Stomach (tissue), 9 donors: ENCODE data around the gene MYBPC2. TPM values are rescaled to one million over a fixed set of nuclear protein-coding genes. Genes with fewer than 3 reads are reported as not detected.

Experiments used
- DNase-seq, 2 donors: peaks; one replicate each; pipeline versions ENCODE4 v3.0.0 to v3.0.0-alpha.2; 2013 to 2019
- H3K27ac ChIP-seq, 5 donors: fragments of 200-600 bp in 4 of 5; sonication (generic) in 4 of 5; one replicate each; pipeline ENCODE4 v1.5.1; 2013 to 2019; ENCODE audit warnings: mild to moderate bottlenecking in 1 of 5, moderate library complexity in 1 of 5
- H3K27me3 ChIP-seq, 3 donors: fragments of 200-600 bp; sonication (generic); one replicate each; pipeline ENCODE4 v1.5.1; 2017 to 2019; ENCODE audit warnings: mixed run types in 1 of 3
- H3K36me3 ChIP-seq, 4 donors: fragments of 200-600 bp; sonication (generic); 1 replicate in 3 of 4; 2 replicates in 1 of 4; pipeline ENCODE4 v1.5.1; 2016 to 2019
- H3K4me1 ChIP-seq, 4 donors: fragments of 200-600 bp; sonication (generic); one replicate each; pipeline ENCODE4 v1.5.1; 2016 to 2019
- H3K4me3 ChIP-seq, 4 donors: fragments of 200-600 bp; sonication (generic) in 3 of 4; one replicate each; pipeline ENCODE4 v1.5.1; 2016 to 2019; ENCODE audit warnings: mild to moderate bottlenecking in 1 of 4
- H3K9me3 ChIP-seq, 4 donors: fragments of 200-600 bp; sonication (generic); one replicate each; pipeline ENCODE4 v1.5.1; 2016 to 2019
- EP300 ChIP-seq: sonication (generic); formaldehyde crosslinking; IDR thresholded peaks from one replicate; pipeline ENCODE4 v1.6.1; 2017; ENCODE audit warnings: antibody characterized with exemption
- POLR2A ChIP-seq, 4 donors: fragments of 450-650 bp; IDR thresholded peaks; one replicate each; pipeline ENCODE4 v1.6.1; 2016; ENCODE audit warnings: antibody characterized with exemption in 4 of 4, control low read depth in 2 of 4, mild to moderate bottlenecking in 1 of 4, moderate library complexity in 1 of 4
- POLR2AphosphoS5 ChIP-seq, 3 donors: sonication (generic); formaldehyde crosslinking; IDR thresholded peaks; one replicate each; pipeline ENCODE4 v1.6.1; 2016; ENCODE audit warnings: antibody characterized with exemption in 3 of 3
- WGBS, 5 donors: extraction: QIAGEN DNeasy Blood & Tissue Kit in 3 of 5; methylation state at CpG; one replicate each; pipeline versions ENCODE4 v1.1.5 to v1.1.7; 2013 to 2018; 5-methylcytosine and 5-hydroxymethylcytosine counted together
- intact Hi-C: fragments of 100-400 bp; cut with DNase I; formaldehyde crosslinking; loops from one replicate; pipeline ENCODE4 v1.15.1; 2023; ENCODE audit warnings: low total_unique reads
- polyA plus RNA-seq, 3 donors: library from polyadenylated mRNA; stranded (reverse); fragments of 200-250 nt; gene quantifications; one replicate each; pipeline ENCODE4 v1.2.3, GENCODE V29; 2013
- total RNA-seq, 5 donors: library from RNA; depleted of rRNA; stranded (reverse); fragments of >200 nt; gene quantifications; one replicate each; pipeline versions ENCODE4 v1.1.0 to v1.2.3, GENCODE V29; 2014 to 2016
- TF ChIP-seq, protein P1 (sequence below), 7 experiments: fragments of 450-650 bp in 4 of 7; fragments of 200-600 bp in 3 of 7; sonication (generic) in 3 of 7; IDR thresholded peaks; one replicate each; pipeline ENCODE4 v1.5.1; 2016 to 2019; ENCODE audit warnings: antibody characterized with exemption in 7 of 7, control low read depth in 2 of 7, mild to moderate bottlenecking in 1 of 7
- donor health status: healthy with polysubstance abuse.
- donor health status: Bipolar disorder and iron deficiency.
- donor health status: healthy.

Gene MYBPC2
- total and polyA plus RNA-seq, 8 donors = 0.10 to 0.31 TPM; not detected in 6

DNA sequence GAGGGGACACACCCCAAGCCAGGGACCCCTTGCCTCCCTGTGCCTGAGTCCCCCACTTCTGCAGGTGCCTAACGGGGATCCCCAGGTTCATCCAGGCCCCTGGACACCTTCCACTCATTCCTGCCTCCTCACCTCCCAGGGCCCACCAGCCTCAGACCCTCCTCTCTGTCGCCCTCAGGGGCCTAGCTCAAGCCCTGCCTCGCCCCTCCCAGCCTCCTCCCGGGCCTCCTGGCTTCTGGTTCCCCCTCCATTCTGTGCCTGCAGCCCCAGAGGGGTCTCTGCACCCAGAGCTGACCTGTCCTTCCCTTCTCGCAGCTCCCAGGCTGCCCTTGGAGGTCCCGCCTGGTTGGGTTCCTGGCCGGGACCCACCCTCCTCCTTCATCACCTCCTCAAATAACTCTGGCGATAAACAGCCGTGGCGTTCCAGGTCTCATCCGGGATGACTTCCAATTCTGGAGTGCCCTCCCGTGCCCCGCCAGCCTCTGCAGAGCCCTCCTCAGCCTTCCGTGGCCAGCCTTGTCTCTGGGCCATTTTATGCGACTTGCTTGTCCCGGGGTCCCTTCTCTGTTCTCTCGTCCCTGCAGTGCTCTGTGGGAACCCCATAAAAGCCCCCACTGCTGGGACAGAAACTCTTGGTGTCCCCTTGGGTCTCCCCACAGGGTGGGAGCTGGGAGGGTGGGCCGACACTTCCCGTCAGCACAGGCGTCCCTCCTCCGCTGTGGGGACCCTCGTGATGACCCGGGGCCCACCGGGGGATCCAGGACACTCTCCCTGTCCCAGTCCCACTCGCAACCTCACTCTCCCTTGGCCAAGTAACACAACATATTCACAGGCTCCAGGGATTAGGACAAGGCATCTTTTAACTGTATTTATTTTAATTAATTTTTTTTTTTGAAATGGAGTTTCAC is 69.1 kb downstream of the MYBPC2 start:
- Histone ChIP-seq H3K36me3 (peaks cover 0 to 12% (median 11%) of the 10 kb centered on the region in 4 donors), H3K9me3 (no peaks in the 10 kb centered on the region), H3K4me3 (no peak overlapping the region), H3K27ac (no peak overlapping the region), H3K27me3 (peaks cover 0 to 6% (median 0%) of the 10 kb centered on the region in 3 donors), H3K4me1 (peaks cover 0 to 2% (median under 1%) of the 10 kb centered on the region in 4 donors)
- DNase-seq = no peak
- intact Hi-C loops = no loop called here
- 58 to 70% (median 64%) methylated on average over 22 to 25 of the region's 25 CpGs for WGBS, 5 donors
- TF ChIP-seq, protein P1, sequence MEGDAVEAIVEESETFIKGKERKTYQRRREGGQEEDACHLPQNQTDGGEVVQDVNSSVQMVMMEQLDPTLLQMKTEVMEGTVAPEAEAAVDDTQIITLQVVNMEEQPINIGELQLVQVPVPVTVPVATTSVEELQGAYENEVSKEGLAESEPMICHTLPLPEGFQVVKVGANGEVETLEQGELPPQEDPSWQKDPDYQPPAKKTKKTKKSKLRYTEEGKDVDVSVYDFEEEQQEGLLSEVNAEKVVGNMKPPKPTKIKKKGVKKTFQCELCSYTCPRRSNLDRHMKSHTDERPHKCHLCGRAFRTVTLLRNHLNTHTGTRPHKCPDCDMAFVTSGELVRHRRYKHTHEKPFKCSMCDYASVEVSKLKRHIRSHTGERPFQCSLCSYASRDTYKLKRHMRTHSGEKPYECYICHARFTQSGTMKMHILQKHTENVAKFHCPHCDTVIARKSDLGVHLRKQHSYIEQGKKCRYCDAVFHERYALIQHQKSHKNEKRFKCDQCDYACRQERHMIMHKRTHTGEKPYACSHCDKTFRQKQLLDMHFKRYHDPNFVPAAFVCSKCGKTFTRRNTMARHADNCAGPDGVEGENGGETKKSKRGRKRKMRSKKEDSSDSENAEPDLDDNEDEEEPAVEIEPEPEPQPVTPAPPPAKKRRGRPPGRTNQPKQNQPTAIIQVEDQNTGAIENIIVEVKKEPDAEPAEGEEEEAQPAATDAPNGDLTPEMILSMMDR (IDR thresholded peaks at IDR 0.05) = no peak
- TF ChIP-seq EP300 (no peak), POLR2AphosphoS5 (IDR thresholded peaks at IDR 0.05) (no peak), POLR2A (IDR thresholded peaks at IDR 0.05) (no peak)

DNA sequence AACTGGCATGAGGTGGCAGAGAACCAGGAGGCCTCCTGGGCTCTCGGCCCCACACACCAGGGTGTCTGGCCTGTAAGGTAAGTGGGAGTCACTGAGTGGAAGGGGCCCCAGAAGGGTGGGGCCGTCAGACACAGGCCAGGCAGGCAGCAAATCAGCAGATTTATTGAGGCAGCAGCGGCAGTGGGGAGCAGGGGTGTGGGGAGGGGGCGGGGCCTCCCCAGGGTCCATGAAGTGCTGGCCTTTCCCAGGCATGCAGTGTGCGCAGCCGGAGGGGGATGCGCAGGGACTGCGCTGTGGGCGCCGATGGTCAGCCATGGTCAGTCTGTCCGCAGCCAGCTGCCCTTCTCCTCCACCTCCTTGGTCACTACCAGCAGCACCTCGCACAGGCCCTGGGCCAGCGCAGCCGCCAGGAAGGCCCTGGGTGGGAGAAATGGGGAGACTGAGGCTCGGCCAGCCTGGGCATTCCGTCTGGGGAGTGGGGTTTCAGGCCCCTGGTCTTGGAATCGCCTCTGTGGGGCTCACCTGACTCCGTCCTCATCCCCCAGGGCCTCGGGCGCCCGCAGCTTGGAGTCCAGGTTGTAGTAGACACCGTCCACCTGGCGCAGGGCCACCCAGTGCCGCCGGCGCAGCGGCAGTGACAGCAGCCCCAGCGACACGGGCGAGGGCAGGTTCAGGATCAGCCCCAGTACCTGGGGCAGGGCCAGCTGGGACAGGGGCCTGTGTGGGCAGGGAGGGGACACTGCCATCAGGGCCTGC is 73.3 kb downstream of the MYBPC2 start:
- 89 to 93% (median 91%) methylated on average over 8 to 30 of the region's 30 CpGs for WGBS, 5 donors
- intact Hi-C loops = no loop called here
- H3K9me3 ChIP-seq = no peaks in the 10 kb centered on the region
- TF ChIP-seq POLR2AphosphoS5 (IDR thresholded peaks at IDR 0.05) (no peak), EP300 (no peak), POLR2A (IDR thresholded peaks at IDR 0.05) (no peak)
- TF ChIP-seq, protein P1 (IDR thresholded peaks at IDR 0.05) = no peak
- H3K4me1 ChIP-seq = peaks cover 5 to 12% (median 10%) of the 10 kb centered on the region in 4 donors
- H3K27me3 ChIP-seq = no peaks in the 10 kb centered on the region
- peaks cover 0 to 12% (median 11%) of the 10 kb centered on the region in 4 donors for H3K36me3 ChIP-seq
- DNase-seq = no peak
- H3K27ac ChIP-seq = no peak overlapping the region
- H3K4me3 ChIP-seq = no peak overlapping the region

DNA sequence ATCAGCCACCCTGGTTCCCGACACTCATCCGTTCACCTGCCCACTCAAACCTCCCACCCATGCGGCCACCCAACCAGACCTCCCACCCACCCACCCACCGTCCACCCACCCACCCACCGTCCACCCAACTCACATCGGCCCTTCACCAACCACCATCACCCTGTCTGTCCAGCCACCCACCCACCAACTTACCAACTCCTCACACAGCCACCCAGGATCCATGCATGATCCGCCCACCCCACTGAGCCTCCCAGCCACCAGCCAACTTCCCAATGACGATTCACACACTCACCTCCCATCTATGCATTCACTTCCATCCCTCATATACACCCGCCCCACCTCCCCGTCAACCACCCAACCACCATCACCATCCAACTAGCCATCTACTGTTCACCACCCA is 74.0 kb downstream of the MYBPC2 start:
- H3K36me3 ChIP-seq = peaks cover 0 to 12% (median 11%) of the 10 kb centered on the region in 4 donors
- H3K4me3 ChIP-seq = no peak overlapping the region
- no peaks in the 10 kb centered on the region for H3K27me3 ChIP-seq
- no peaks in the 10 kb centered on the region for H3K9me3 ChIP-seq
- no peak for DNase-seq
- intact Hi-C loops = no loop called here
- WGBS, 5 donors = 90 to 97% (median 94%) methylated on average over 4 to 10 of the region's 10 CpGs
- H3K4me1 ChIP-seq = peaks cover 5 to 14% (median 13%) of the 10 kb centered on the region in 4 donors
- TF ChIP-seq, protein P1 (IDR thresholded peaks at IDR 0.05) = no peak
- TF ChIP-seq POLR2A (IDR thresholded peaks at IDR 0.05) (no peak), EP300 (no peak), POLR2AphosphoS5 (IDR thresholded peaks at IDR 0.05) (no peak)
- no peak overlapping the region for H3K27ac ChIP-seq

DNA sequence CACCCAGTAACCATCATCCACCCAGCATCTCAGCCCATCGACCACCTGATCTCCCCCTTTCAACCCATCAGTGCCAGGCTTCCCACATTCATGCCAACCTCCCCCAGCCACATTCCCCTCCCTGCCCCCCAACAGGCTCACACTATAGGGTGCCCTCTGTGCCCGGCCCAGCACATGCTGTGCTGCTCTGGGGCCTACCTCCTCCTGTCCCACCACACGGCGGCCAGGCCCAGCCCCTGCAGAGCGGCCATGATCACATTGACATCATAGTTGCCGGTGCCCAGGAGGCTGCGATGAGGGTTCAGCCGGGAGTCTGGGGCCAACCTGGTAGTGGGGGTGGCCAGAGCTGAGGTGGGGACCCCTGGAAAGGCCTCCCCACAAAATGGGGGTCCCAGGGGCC is 74.7 kb downstream of the MYBPC2 start:
- WGBS, 5 donors = 89 to 95% (median 92%) methylated on average over 8 of the region's 8 CpGs
- Histone ChIP-seq H3K9me3 (no peaks in the 10 kb centered on the region), H3K27ac (no peak overlapping the region), H3K36me3 (peaks cover 0 to 12% (median 11%) of the 10 kb centered on the region in 4 donors), H3K27me3 (no peaks in the 10 kb centered on the region), H3K4me3 (no peak overlapping the region), H3K4me1 (peaks cover 5 to 21% (median 19%) of the 10 kb centered on the region in 4 donors)
- no peak for DNase-seq
- intact Hi-C loops = no loop called here
- TF ChIP-seq POLR2A (IDR thresholded peaks at IDR 0.05) (no peak), POLR2AphosphoS5 (IDR thresholded peaks at IDR 0.05) (no peak), EP300 (no peak)
- TF ChIP-seq, protein P1 (IDR thresholded peaks at IDR 0.05) = no peak
